ENCODE measurements around the gene LMF1.

- TF ChIP-seq CTCF (IDR thresholded peaks at IDR 0.05; ENCODE audit: insufficient read depth, low read length, poor library complexity, severe bottlenecking) (no peak), EZH2phosphoT487 (conservative IDR thresholded peaks at IDR 0.05; ENCODE audit: low read length) (no peak)
Observed at GRCh38 chr16:922051-922450, 48.7 kb downstream of the LMF1 start.

Data from SU-DHL-6 (cell line).